ENCODE data around the gene SEPTIN14.
"Not testable (repeated sequence)": the region's sequence is repeated elsewhere in the genome, so short reads cannot be mapped to it uniquely, and the experiment has no call there.

SEPTIN14 gene

GRCh38 chr7:55862652-55863051, at the start of gene SEPTIN14:
Gene SEPTIN14 (minus strand): TSS chr7:55862752. CDS start chr7:55861996, 756 bp downstream.
- not testable (repeated sequence) for DNase-seq

GRCh38 chr7:55903985-55904759, 41.6 kb upstream of the SEPTIN14 start:
- no peak for DNase-seq

GRCh38 chr7:55901059-55901458, 38.5 kb upstream of the SEPTIN14 start:
- not testable (repeated sequence) for DNase-seq

GRCh38 chr7:55898287-55898686, 35.7 kb upstream of the SEPTIN14 start:
- no peak for DNase-seq

GRCh38 chr7:55895021-55895420, 32.5 kb upstream of the SEPTIN14 start:
- DNase-seq: no peak

GRCh38 chr7:55893940-55894339, 31.4 kb upstream of the SEPTIN14 start:
- no peak for DNase-seq

GRCh38 chr7:55888378-55888777, 25.8 kb upstream of the SEPTIN14 start:
- DNase-seq: not testable (repeated sequence)

- no peak for DNase-seq
Observed at GRCh38 chr7:55887821-55888247, 25.3 kb upstream of the SEPTIN14 start.

GRCh38 chr7:55884321-55884720, 21.8 kb upstream of the SEPTIN14 start:
- no peak for DNase-seq

- DNase-seq: no peak
Observed at GRCh38 chr7:55878691-55879090, 16.1 kb upstream of the SEPTIN14 start.

- DNase-seq: no peak
Observed at GRCh38 chr7:55877308-55877707, 14.8 kb upstream of the SEPTIN14 start.

- no peak for DNase-seq
Observed at GRCh38 chr7:55873765-55874164, 11.2 kb upstream of the SEPTIN14 start.

GRCh38 chr7:55871932-55872485, 9.5 kb upstream of the SEPTIN14 start:
- no peak for DNase-seq

- DNase-seq: not testable (repeated sequence)
Observed at GRCh38 chr7:55868989-55869388, 6.4 kb upstream of the SEPTIN14 start.

- DNase-seq: not testable (repeated sequence)
Observed at GRCh38 chr7:55845164-55845563, 17.4 kb downstream of the SEPTIN14 start.

GRCh38 chr7:55838595-55838994, 24.0 kb downstream of the SEPTIN14 start:
- DNase-seq: no peak

- DNase-seq: no peak
Observed at GRCh38 chr7:55827577-55827976, 35.0 kb downstream of the SEPTIN14 start.

GRCh38 chr7:55818686-55819085, 43.9 kb downstream of the SEPTIN14 start:
- DNase-seq: no peak

- DNase-seq: not testable (repeated sequence)
Observed at GRCh38 chr7:55797260-55797659, 65.3 kb downstream of the SEPTIN14 start.

GRCh38 chr7:55794527-55794926, 68.0 kb downstream of the SEPTIN14 start:
- DNase-seq: no peak

- no peak for DNase-seq
Observed at GRCh38 chr7:55792048-55792447, 70.5 kb downstream of the SEPTIN14 start.

- DNase-seq: no peak
Observed at GRCh38 chr7:55787796-55788195, 74.8 kb downstream of the SEPTIN14 start.

GRCh38 chr7:55786901-55787300, 75.7 kb downstream of the SEPTIN14 start:
- no peak for DNase-seq

- DNase-seq: not testable (repeated sequence)
Observed at GRCh38 chr7:55785444-55785843, 77.1 kb downstream of the SEPTIN14 start.

GRCh38 chr7:55784151-55784550, 78.4 kb downstream of the SEPTIN14 start:
- no peak for DNase-seq
